ENCODE data around the gene RMND1. TPM values are rescaled to one million over a fixed set of nuclear protein-coding genes. Genes with fewer than 3 reads are reported as not detected.

The RMND1 gene
- total RNA-seq, 1 donor from 2014 or later = 67.0 TPM

GRCh38 chr6:151490996-151491395, 39.1 kb upstream of the RMND1 start:
- no peak for TF ChIP-seq CTCF (IDR thresholded peaks at IDR 0.05; ENCODE audit: partially characterized antibody, unreplicated experiment)
- no peak overlapping the region for H3K4me3 Mint-ChIP-seq (ENCODE audit: unreplicated experiment)
- DNase-seq = no peak
- H3K4me1 Mint-ChIP-seq (ENCODE audit: low read depth, unreplicated experiment) = peaks cover 4% of the 10 kb centered on the region
- H3K36me3 Mint-ChIP-seq (ENCODE audit: unreplicated experiment) = no peaks in the 10 kb centered on the region
- peaks cover 11% of the 10 kb centered on the region for H3K27me3 Mint-ChIP-seq (ENCODE audit: unreplicated experiment)
- H3K27ac Mint-ChIP-seq (ENCODE audit: unreplicated experiment) = no peak overlapping the region
- peaks cover 3% of the 10 kb centered on the region for H3K9me3 Mint-ChIP-seq (ENCODE audit: unreplicated experiment)

DNA sequence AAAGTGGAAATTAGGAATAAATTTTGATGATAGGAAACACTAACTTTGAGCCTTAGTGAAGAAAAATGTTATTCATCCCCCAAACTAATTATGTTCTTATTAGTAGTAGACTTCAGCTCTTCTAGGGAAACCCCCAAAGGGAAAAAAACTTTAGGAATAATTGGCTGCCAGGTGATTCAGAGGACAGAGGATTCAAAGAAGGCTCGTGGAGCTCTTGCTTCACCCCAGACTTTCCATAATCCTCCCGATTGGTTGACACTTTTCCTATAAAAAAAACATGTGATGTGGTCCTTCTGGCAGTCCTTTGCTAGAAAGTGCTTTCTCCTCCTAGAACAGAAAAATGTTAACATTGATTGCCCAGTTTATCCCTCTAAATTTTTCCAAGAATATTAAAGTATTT, 36.3 kb upstream of the RMND1 start:
- Mint-ChIP-seq H3K36me3 (ENCODE audit: unreplicated experiment) (no peaks in the 10 kb centered on the region), H3K4me1 (ENCODE audit: low read depth, unreplicated experiment) (peaks cover 2% of the 10 kb centered on the region), H3K27ac (ENCODE audit: unreplicated experiment) (no peak overlapping the region), H3K27me3 (ENCODE audit: unreplicated experiment) (peaks cover 1% of the 10 kb centered on the region), H3K4me3 (ENCODE audit: unreplicated experiment) (no peak overlapping the region), H3K9me3 (ENCODE audit: unreplicated experiment) (no peaks in the 10 kb centered on the region)
- no peak for DNase-seq
- no peak for TF ChIP-seq CTCF (IDR thresholded peaks at IDR 0.05; ENCODE audit: partially characterized antibody, unreplicated experiment)

GRCh38 chr6:151483994-151484393, 32.1 kb upstream of the RMND1 start:
- no peak overlapping the region for H3K4me3 Mint-ChIP-seq (ENCODE audit: unreplicated experiment)
- no peak overlapping the region for H3K27ac Mint-ChIP-seq (ENCODE audit: unreplicated experiment)
- no peaks in the 10 kb centered on the region for H3K36me3 Mint-ChIP-seq (ENCODE audit: unreplicated experiment)
- TF ChIP-seq CTCF (IDR thresholded peaks at IDR 0.05; ENCODE audit: partially characterized antibody, unreplicated experiment) = no peak
- no peaks in the 10 kb centered on the region for H3K4me1 Mint-ChIP-seq (ENCODE audit: low read depth, unreplicated experiment)
- DNase-seq = no peak
- H3K9me3 Mint-ChIP-seq (ENCODE audit: unreplicated experiment) = no peaks in the 10 kb centered on the region
- H3K27me3 Mint-ChIP-seq (ENCODE audit: unreplicated experiment) = no peaks in the 10 kb centered on the region

- no peaks in the 10 kb centered on the region for H3K4me1 Mint-ChIP-seq (ENCODE audit: low read depth, unreplicated experiment)
- no peaks in the 10 kb centered on the region for H3K36me3 Mint-ChIP-seq (ENCODE audit: unreplicated experiment)
- no peaks in the 10 kb centered on the region for H3K9me3 Mint-ChIP-seq (ENCODE audit: unreplicated experiment)
- H3K4me3 Mint-ChIP-seq (ENCODE audit: unreplicated experiment) = no peak overlapping the region
- DNase-seq = no peak
- H3K27ac Mint-ChIP-seq (ENCODE audit: unreplicated experiment) = no peak overlapping the region
- H3K27me3 Mint-ChIP-seq (ENCODE audit: unreplicated experiment) = no peaks in the 10 kb centered on the region
- TF ChIP-seq CTCF (IDR thresholded peaks at IDR 0.05; ENCODE audit: partially characterized antibody, unreplicated experiment) = no peak
Measured at GRCh38 chr6:151482290-151482689, 30.4 kb upstream of the RMND1 start.

DNA sequence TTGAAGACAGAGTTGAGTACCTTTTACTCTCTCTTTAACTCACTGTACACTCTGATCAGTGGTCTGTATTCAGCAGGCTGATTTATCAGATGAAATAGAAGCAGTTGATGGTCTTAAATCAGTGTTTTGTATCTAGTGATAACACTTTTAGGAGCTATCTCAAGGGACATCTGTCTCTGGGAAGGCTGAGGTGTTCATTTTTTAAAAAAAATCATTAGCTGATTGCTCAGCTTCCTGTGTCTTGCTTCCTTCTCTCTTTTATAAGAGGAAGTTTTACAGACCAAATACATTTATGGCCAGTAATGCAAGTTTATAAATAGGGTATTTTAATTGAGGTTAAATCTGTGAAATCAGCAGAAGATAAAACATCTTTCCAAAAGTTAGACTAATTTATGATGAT, 29.9 kb upstream of the RMND1 start:
- Mint-ChIP-seq H3K36me3 (ENCODE audit: unreplicated experiment) (no peaks in the 10 kb centered on the region), H3K4me1 (ENCODE audit: low read depth, unreplicated experiment) (no peaks in the 10 kb centered on the region), H3K27me3 (ENCODE audit: unreplicated experiment) (no peaks in the 10 kb centered on the region), H3K4me3 (ENCODE audit: unreplicated experiment) (no peak overlapping the region), H3K27ac (ENCODE audit: unreplicated experiment) (no peak overlapping the region), H3K9me3 (ENCODE audit: unreplicated experiment) (no peaks in the 10 kb centered on the region)
- DNase-seq = no peak
- TF ChIP-seq CTCF (IDR thresholded peaks at IDR 0.05; ENCODE audit: partially characterized antibody, unreplicated experiment) = no peak
